ENCODE data around the gene CHD2. TPM values are rescaled to one million over a fixed set of nuclear protein-coding genes. Genes with fewer than 3 reads are reported as not detected.

Gene CHD2
- total and polyA plus RNA-seq, 10 of the 15 experiments (the other 5 are each of a cell fraction or from before 2014, with no cell fraction given) = 38.1 to 94.7 (median 63.3) TPM

GRCh38 chr15:92960996-92961681 is 61.0 kb downstream of the CHD2 start:
- no peak overlapping the region for H2AFZ ChIP-seq (ENCODE audit: control insufficient read depth, low read depth, low read length)
- peaks cover 9% of the 10 kb centered on the region for H3K79me2 ChIP-seq (ENCODE audit: control insufficient read depth, insufficient read depth, low read length)
- in situ Hi-C loops (cut with MboI) = no loop called here
- no peaks in the 10 kb centered on the region for H3K27me3 ChIP-seq (replicated peaks in 1 of 2; ENCODE audit: control insufficient read depth in 2 of 2, insufficient read depth in 2 of 2, low read length in 1 of 2)
- peaks cover 4 to 47% of the 10 kb centered on the region in 2 experiments for H3K36me3 ChIP-seq (ENCODE audit: control insufficient read depth in 2 of 2, insufficient read depth in 2 of 2, low read length in 1 of 2)
- no peaks in the 10 kb centered on the region for H3K4me1 ChIP-seq (ENCODE audit: control insufficient read depth, insufficient read depth, low read length)
- H3K9me3 ChIP-seq (replicated peaks; ENCODE audit: control insufficient read depth, insufficient read depth, low read length) = no peaks in the 10 kb centered on the region; the same call in 2 of the 3 replicates
- intact Hi-C loops (cut with micrococcal nuclease; ENCODE audit: unreplicated experiment) = no loop called here
- no TSS peak for BruUV-seq (replicated peaks)
- H3K4me2 ChIP-seq (ENCODE audit: control insufficient read depth, insufficient read depth) = no peak overlapping the region
- ATAC-seq (no peak), DNase-seq (ENCODE audit: low read depth, low spot score) (no peak), FAIRE-seq (no peak)
- H3K9ac ChIP-seq (ENCODE audit: control insufficient read depth, insufficient read depth, low read length) = no peak overlapping the region
- no peak for TF ChIP-seq RFX5 (IDR thresholded peaks at IDR 0.05; ENCODE audit: low read depth, low read length)
- no peak overlapping the region for H3K27ac ChIP-seq (ENCODE audit: control insufficient read depth, insufficient read depth)
- ChIA-PET CTCF (interaction anchor here (0.7 kb wide), 1 partner anchor 43 kb away, joined by 3 read pairs; no protein-coding TSS in a partner anchor), POLR2A (interaction anchor here (1.1 kb wide), 1 partner anchor 23 kb away, joined by 5 read pairs; no protein-coding TSS in a partner anchor), RAD21 (ENCODE audit: unreplicated experiment) (no interaction called here), SMC1A (ENCODE audit: uncharacterized antibody, unreplicated experiment) (interaction anchor here (1.2 kb wide), 1 partner anchor 55 kb away, joined by 3 read pairs; no protein-coding TSS in a partner anchor)
- no peaks in the 10 kb centered on the region for H4K20me1 ChIP-seq (ENCODE audit: control insufficient read depth, insufficient read depth)
- WGBS (ENCODE audit: insufficient coverage, insufficient replicate concordance, low lambda C conversion rate, missing lambda C conversion rate) = 99% methylated on average over 9 of the region's 9 CpGs
- no peak overlapping the region for H3K4me3 ChIP-seq

- ChIA-PET CTCF (no interaction called here), POLR2A (no interaction called here), RAD21 (ENCODE audit: unreplicated experiment) (no interaction called here), SMC1A (ENCODE audit: uncharacterized antibody, unreplicated experiment) (interaction anchor here (0.6 to 1.3 kb wide), 2 partner anchors 16 to 165 kb away, joined by 3 to 5 read pairs; no protein-coding TSS in a partner anchor)
- ATAC-seq = no peak
- Histone ChIP-seq H3K4me1 (ENCODE audit: control insufficient read depth, insufficient read depth, low read length) (no peaks in the 10 kb centered on the region), H3K9ac (ENCODE audit: control insufficient read depth, insufficient read depth, low read length) (no peak overlapping the region), H3K36me3 (ENCODE audit: control insufficient read depth in 2 of 2, insufficient read depth in 2 of 2, low read length in 1 of 2) (peaks cover 2 to 50% of the 10 kb centered on the region in 2 experiments), H3K9me3 (replicated peaks; ENCODE audit: control insufficient read depth, insufficient read depth, low read length) (no peaks in the 10 kb centered on the region; the same call in 2 of the 3 replicates), H3K4me3 (no peak overlapping the region), H3K79me2 (ENCODE audit: control insufficient read depth, insufficient read depth, low read length) (peaks cover 7% of the 10 kb centered on the region), H2AFZ (ENCODE audit: control insufficient read depth, low read depth, low read length) (no peak overlapping the region), H4K20me1 (ENCODE audit: control insufficient read depth, insufficient read depth) (no peaks in the 10 kb centered on the region; the same call in 1 of the 2 replicates), H3K27ac (ENCODE audit: control insufficient read depth, insufficient read depth) (no peak overlapping the region), H3K4me2 (ENCODE audit: control insufficient read depth, insufficient read depth) (no peak overlapping the region), H3K27me3 (replicated peaks in 1 of 2; ENCODE audit: control insufficient read depth in 2 of 2, insufficient read depth in 2 of 2, low read length in 1 of 2) (no peaks in the 10 kb centered on the region)
- 81% methylated on average over 1 of the region's 1 CpG for WGBS (ENCODE audit: insufficient coverage, insufficient replicate concordance, low lambda C conversion rate, missing lambda C conversion rate)
- intact Hi-C loops (cut with micrococcal nuclease; ENCODE audit: unreplicated experiment) (no loop called here), in situ Hi-C loops (cut with MboI) (no loop called here)
- no TSS peak for BruUV-seq (replicated peaks)
- DNase-seq (ENCODE audit: low read depth, low spot score) = no peak
- FAIRE-seq = no peak
- TF ChIP-seq NFYB (IDR thresholded peaks at IDR 0.05; ENCODE audit: insufficient read depth, low read depth, low read length) (no peak), ZBTB11 (CRISPR knock-in tag; IDR thresholded peaks at IDR 0.05) (no peak), KDM1A (IDR thresholded peaks at IDR 0.05; ENCODE audit: borderline replicate concordance) (no peak), SMARCA5 (IDR thresholded peaks at IDR 0.05) (no peak), BCL3 (IDR thresholded peaks at IDR 0.05; ENCODE audit: borderline replicate concordance, insufficient read depth, low read depth, low read length, poor library complexity, severe bottlenecking) (no peak), TCF3 (IDR thresholded peaks at IDR 0.05; ENCODE audit: borderline replicate concordance, insufficient read depth, low read depth, low read length) (no peak), ATF7 (IDR thresholded peaks at IDR 0.05; ENCODE audit: low read depth) (no peak), FOS (IDR thresholded peaks at IDR 0.05; ENCODE audit: borderline replicate concordance, extremely low read depth, insufficient read length) (no peak), ETV6 (conservative IDR thresholded peaks at IDR 0.05 in 1 of 2, IDR thresholded peaks at IDR 0.05 in 1 of 2; ENCODE audit: borderline replicate concordance in 1 of 2, low read depth in 1 of 2) (no peak)
These were observed 62.8 kb downstream of the CHD2 start for GRCh38 chr15:92962914-92963313.

Data from GM12878 (cell line).